ENCODE measurements around the gene GLIPR1.
"Not testable (repeated sequence)": the region's sequence is repeated elsewhere in the genome, so short reads cannot be mapped to it uniquely, and the experiment has no call there.

The GLIPR1 gene

GRCh38 chr12:75480469-75480949, at the start of gene GLIPR1:
Gene GLIPR1 (plus strand): TSS chr12:75480755. CDS start chr12:75480881, 126 bp downstream.
- DNase-seq, result no peak

- DNase-seq, result no peak
Observed at GRCh38 chr12:75432924-75433323, 47.6 kb upstream of the GLIPR1 start.

- DNase-seq, result no peak
Observed at GRCh38 chr12:75437564-75437963, 43.0 kb upstream of the GLIPR1 start.

GRCh38 chr12:75438059-75438754, 42.3 kb upstream of the GLIPR1 start:
- no peak for DNase-seq

- no peak for DNase-seq
Observed at GRCh38 chr12:75439048-75439447, 41.5 kb upstream of the GLIPR1 start.

- DNase-seq, result no peak
Observed at GRCh38 chr12:75439930-75440329, 40.6 kb upstream of the GLIPR1 start.

GRCh38 chr12:75441687-75442449, 38.7 kb upstream of the GLIPR1 start:
- not testable (repeated sequence) for DNase-seq

- not testable (repeated sequence) for DNase-seq
Observed at GRCh38 chr12:75442454-75442853, 38.1 kb upstream of the GLIPR1 start.

GRCh38 chr12:75443709-75444108, 36.8 kb upstream of the GLIPR1 start:
- DNase-seq, result no peak

- DNase-seq, result no peak
Observed at GRCh38 chr12:75444429-75445136, 36.0 kb upstream of the GLIPR1 start.

GRCh38 chr12:75445137-75445507, 35.4 kb upstream of the GLIPR1 start:
- not testable (repeated sequence) for DNase-seq

- DNase-seq, result no peak
Observed at GRCh38 chr12:75446857-75447256, 33.7 kb upstream of the GLIPR1 start.

- DNase-seq, result no peak
Observed at GRCh38 chr12:75447691-75448393, 32.7 kb upstream of the GLIPR1 start.

- no peak for DNase-seq
Observed at GRCh38 chr12:75452675-75453330, 27.8 kb upstream of the GLIPR1 start.

- no peak for DNase-seq
Observed at GRCh38 chr12:75455839-75456238, 24.7 kb upstream of the GLIPR1 start.

- no peak for DNase-seq
Observed at GRCh38 chr12:75457191-75457590, 23.4 kb upstream of the GLIPR1 start.

GRCh38 chr12:75457866-75458265, 22.7 kb upstream of the GLIPR1 start:
- not testable (repeated sequence) for DNase-seq

GRCh38 chr12:75459755-75460154, 20.8 kb upstream of the GLIPR1 start:
- no peak for DNase-seq

- DNase-seq, result no peak
Observed at GRCh38 chr12:75460204-75460603, 20.4 kb upstream of the GLIPR1 start.

- no peak for DNase-seq
Observed at GRCh38 chr12:75471902-75472890, 8.4 kb upstream of the GLIPR1 start.

- DNase-seq, result no peak
Observed at GRCh38 chr12:75474116-75474515, 6.4 kb upstream of the GLIPR1 start.

Measured in NCI-H510A (cell line).